ENCODE measurements around the gene TNS3. TPM values are rescaled to one million over a fixed set of nuclear protein-coding genes. Genes with fewer than 3 reads are reported as not detected.

TNS3 gene
- total and polyA plus RNA-seq, 10 of the 15 experiments (the other 5 are each of a cell fraction or from before 2014, with no cell fraction given), result 0.27 to 2.7 (median 0.79) TPM

DNA sequence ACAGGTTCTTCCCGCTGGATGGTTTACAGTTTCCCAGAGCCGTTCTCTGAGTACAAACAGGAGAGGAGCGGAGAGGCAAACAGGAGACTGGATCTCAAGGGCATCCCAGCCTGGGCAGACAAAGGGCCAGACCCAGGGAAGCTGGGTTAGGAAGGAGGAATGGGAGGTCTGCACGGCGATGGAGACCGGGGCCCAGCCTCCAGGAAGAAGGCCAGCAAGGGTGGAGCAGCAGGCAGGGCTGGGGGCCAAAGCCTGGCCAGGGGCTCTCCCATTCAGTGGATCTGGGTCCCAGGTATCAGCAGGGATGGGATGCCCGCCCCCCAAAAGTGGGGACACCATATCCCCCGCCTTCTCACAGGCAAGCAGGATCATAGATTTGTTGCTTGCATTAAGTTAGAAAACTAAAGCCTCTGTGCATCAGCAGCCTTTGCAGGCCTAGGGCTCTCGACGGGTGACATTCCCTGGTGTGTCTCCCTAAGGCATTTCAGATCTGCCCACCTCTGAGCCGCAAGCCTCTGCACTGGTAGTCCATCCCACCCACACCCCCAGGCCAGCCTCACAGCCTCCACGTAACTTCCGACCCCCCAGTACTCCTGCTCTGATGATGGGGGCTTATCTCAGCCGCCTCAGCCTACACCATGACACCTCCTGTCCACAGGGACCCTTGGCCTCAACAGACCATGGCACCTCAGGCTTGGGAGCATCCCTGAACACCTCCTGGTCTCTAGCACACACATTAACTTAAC lies 59.9 kb downstream of the TNS3 start:
- CTCF ChIA-PET, result no interaction called here
- no peak for DNase-seq (ENCODE audit: low read depth, low spot score)
- POLR2A ChIA-PET, result no interaction called here
- H3K27me3 ChIP-seq (replicated peaks in 1 of 2; ENCODE audit: control insufficient read depth in 2 of 2, insufficient read depth in 2 of 2, low read length in 1 of 2), result no peaks in the 10 kb centered on the region; a peak in 1 of 4 replicates
- H3K79me2 ChIP-seq (ENCODE audit: control insufficient read depth, insufficient read depth, low read length), result no peaks in the 10 kb centered on the region
- RAD21 ChIA-PET (ENCODE audit: unreplicated experiment), result no interaction called here
- H3K27ac ChIP-seq (ENCODE audit: control insufficient read depth, insufficient read depth), result no peak overlapping the region
- no peaks in the 10 kb centered on the region for H3K36me3 ChIP-seq (ENCODE audit: control insufficient read depth in 2 of 2, insufficient read depth in 2 of 2, low read length in 1 of 2)
- no peak overlapping the region for H2AFZ ChIP-seq (ENCODE audit: control insufficient read depth, low read depth, low read length)
- H3K9ac ChIP-seq (ENCODE audit: control insufficient read depth, insufficient read depth, low read length), result no peak overlapping the region
- no peak overlapping the region for H3K4me3 ChIP-seq
- FAIRE-seq, result no peak
- H3K9me3 ChIP-seq (replicated peaks; ENCODE audit: control insufficient read depth, insufficient read depth, low read length), result no peaks in the 10 kb centered on the region
- SMC1A ChIA-PET (ENCODE audit: uncharacterized antibody, unreplicated experiment), result no interaction called here
- intact Hi-C loops (cut with micrococcal nuclease; ENCODE audit: unreplicated experiment) (no loop called here), in situ Hi-C loops (cut with MboI) (no loop called here)
- H3K4me1 ChIP-seq (ENCODE audit: control insufficient read depth, insufficient read depth, low read length), result no peaks in the 10 kb centered on the region
- H4K20me1 ChIP-seq (ENCODE audit: control insufficient read depth, insufficient read depth), result no peaks in the 10 kb centered on the region
- no peak for ATAC-seq
- BruUV-seq (replicated peaks), result no TSS peak
- H3K4me2 ChIP-seq (ENCODE audit: control insufficient read depth, insufficient read depth), result no peak overlapping the region
- TF ChIP-seq SRF (IDR thresholded peaks at IDR 0.05; ENCODE audit: low read depth in 2 of 2, low read length in 2 of 2), result no peak
- TF ChIP-seq POLR2AphosphoS5 (IDR thresholded peaks at IDR 0.05; ENCODE audit: low read length), result no peak
- no peak for TF ChIP-seq WRNIP1 (IDR thresholded peaks at IDR 0.05; ENCODE audit: borderline replicate concordance, low read depth, low read length)
- no peak for TF ChIP-seq JUND (IDR thresholded peaks at IDR 0.05; ENCODE audit: low read depth, low read length)
- TF ChIP-seq TCF12 (IDR thresholded peaks at IDR 0.05; ENCODE audit: low read depth, low read length), result no peak
- TF ChIP-seq REST (IDR thresholded peaks at IDR 0.05; ENCODE audit: low read depth, low read length), result no peak
- no peak for TF ChIP-seq TARDBP (IDR thresholded peaks at IDR 0.05; ENCODE audit: borderline replicate concordance)
- TF ChIP-seq, protein P1, sequence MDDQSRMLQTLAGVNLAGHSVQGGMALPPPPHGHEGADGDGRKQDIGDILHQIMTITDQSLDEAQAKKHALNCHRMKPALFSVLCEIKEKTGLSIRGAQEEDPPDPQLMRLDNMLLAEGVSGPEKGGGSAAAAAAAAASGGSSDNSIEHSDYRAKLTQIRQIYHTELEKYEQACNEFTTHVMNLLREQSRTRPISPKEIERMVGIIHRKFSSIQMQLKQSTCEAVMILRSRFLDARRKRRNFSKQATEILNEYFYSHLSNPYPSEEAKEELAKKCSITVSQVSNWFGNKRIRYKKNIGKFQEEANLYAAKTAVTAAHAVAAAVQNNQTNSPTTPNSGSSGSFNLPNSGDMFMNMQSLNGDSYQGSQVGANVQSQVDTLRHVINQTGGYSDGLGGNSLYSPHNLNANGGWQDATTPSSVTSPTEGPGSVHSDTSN (IDR thresholded peaks at IDR 0.05; ENCODE audit: insufficient replicate concordance, low read depth, low read length), result no peak
- TF ChIP-seq, protein P2, sequence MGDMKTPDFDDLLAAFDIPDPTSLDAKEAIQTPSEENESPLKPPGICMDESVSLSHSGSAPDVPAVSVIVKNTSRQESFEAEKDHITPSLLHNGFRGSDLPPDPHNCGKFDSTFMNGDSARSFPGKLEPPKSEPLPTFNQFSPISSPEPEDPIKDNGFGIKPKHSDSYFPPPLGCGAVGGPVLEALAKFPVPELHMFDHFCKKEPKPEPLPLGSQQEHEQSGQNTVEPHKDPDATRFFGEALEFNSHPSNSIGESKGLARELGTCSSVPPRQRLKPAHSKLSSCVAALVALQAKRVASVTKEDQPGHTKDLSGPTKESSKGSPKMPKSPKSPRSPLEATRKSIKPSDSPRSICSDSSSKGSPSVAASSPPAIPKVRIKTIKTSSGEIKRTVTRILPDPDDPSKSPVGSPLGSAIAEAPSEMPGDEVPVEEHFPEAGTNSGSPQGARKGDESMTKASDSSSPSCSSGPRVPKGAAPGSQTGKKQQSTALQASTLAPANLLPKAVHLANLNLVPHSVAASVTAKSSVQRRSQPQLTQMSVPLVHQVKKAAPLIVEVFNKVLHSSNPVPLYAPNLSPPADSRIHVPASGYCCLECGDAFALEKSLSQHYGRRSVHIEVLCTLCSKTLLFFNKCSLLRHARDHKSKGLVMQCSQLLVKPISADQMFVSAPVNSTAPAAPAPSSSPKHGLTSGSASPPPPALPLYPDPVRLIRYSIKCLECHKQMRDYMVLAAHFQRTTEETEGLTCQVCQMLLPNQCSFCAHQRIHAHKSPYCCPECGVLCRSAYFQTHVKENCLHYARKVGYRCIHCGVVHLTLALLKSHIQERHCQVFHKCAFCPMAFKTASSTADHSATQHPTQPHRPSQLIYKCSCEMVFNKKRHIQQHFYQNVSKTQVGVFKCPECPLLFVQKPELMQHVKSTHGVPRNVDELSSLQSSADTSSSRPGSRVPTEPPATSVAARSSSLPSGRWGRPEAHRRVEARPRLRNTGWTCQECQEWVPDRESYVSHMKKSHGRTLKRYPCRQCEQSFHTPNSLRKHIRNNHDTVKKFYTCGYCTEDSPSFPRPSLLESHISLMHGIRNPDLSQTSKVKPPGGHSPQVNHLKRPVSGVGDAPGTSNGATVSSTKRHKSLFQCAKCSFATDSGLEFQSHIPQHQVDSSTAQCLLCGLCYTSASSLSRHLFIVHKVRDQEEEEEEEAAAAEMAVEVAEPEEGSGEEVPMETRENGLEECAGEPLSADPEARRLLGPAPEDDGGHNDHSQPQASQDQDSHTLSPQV (IDR thresholded peaks at IDR 0.05), result no peak
- TF ChIP-seq KDM1A (IDR thresholded peaks at IDR 0.05; ENCODE audit: borderline replicate concordance), result no peak
- TF ChIP-seq EED (IDR thresholded peaks at IDR 0.05; ENCODE audit: low read depth), result no peak
- TF ChIP-seq NFYB (IDR thresholded peaks at IDR 0.05; ENCODE audit: insufficient read depth, low read depth, low read length), result no peak
- TF ChIP-seq CBX3 (IDR thresholded peaks at IDR 0.05; ENCODE audit: borderline replicate concordance, low read depth), result no peak
- TF ChIP-seq BACH1 (IDR thresholded peaks at IDR 0.05; ENCODE audit: borderline replicate concordance), result no peak
- no peak for TF ChIP-seq CBFB (IDR thresholded peaks at IDR 0.05; ENCODE audit: low read depth)
- WGBS (ENCODE audit: insufficient coverage, insufficient replicate concordance, low lambda C conversion rate, missing lambda C conversion rate), result 50% methylated on average over 12 of the region's 14 CpGs

Measured in GM12878 (cell line).